Endometrial microvascular endothelial cells (primary cell): ENCODE results near the gene RNU2-63P. TPM values are rescaled to one million over a fixed set of nuclear protein-coding genes. Genes with fewer than 3 reads are reported as not detected.
"Not testable (repeated sequence)": the region's sequence is repeated elsewhere in the genome, so short reads cannot be mapped to it uniquely, and the experiment has no call there.

Source experiments
- in situ Hi-C: cut with HindIII; loops from 2 replicates; pipeline ENCODE4 v1.10.0; 2017; ENCODE audit warnings: low sequenced_read_pairs, low pct_unique_long_range_greater_than_20kb; ENCODE audit errors: inconsistent ontology term
- total RNA-seq: library from RNA; depleted of rRNA; stranded (reverse); fragments of >200 nt; gene quantifications from one replicate; pipeline ENCODE4 v1.2.3, GENCODE V29; 2015; ENCODE audit errors: inconsistent ontology term

Gene RNU2-63P
- not detected for total RNA-seq

DNA sequence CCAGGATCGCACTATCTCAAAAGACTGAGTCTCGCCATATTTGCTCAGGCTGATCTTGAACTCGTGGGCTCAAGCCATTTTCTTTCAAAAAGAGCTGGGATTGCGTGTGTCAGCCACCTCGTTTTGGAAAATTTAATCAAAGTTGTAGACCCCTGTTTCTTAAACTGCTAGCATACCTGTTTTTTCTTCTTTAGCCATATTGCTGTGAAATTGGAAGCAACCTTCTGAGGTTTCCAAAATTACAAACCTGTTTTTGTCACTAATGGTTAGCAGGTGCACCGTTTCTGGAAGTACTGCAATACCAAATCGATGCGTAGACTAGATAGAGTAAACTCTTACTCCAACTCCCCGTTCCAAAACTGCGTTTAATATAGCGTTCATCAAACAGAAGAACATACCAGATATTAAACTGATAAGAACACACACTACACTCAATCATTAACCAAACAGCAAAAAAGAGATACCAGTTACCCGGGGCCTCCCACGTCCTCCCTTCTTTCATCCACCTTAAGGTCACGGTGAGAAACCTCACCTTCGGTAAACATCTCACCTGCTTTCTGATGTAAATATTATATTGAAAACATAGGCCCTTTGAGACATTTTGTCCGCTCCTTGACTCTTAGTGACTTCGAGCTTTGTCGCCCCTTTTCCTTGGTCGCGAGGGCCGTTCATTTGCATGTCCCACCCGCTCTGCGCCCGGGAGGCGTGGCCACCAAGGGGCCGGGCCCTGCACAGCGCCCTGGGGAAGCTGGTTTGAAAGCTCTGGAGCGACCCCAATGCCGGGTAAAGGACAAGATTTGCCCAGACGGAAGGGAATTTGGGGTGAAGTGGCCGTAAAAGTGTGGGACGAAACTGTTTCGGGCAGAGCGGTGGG, at the start of gene RNU2-63P:
Gene RNU2-63P, minus strand, starts transcription at position 462 of the 874 bp plus-strand sequence.
- in situ Hi-C loops: no loop called here

DNA sequence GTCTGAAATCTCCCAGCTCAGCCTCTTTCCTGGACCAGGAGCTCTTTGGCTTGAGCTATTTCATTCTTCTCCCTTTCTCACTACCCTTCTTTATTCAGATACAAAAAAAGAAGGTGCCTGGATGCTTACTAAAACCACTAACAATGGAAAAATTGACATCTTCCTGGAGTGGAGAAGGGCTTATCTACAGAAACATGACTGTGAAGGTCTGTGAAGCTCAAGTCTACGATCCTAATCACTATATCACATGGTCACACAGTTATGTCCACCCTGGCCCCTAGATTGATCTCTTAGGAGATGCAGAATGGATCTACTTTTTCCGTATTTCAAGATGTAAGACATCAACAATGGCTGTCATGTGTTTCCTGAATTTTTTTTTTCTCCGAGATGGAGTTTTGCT, 44.9 kb upstream of the RNU2-63P start:
- in situ Hi-C loops: no loop called here

DNA sequence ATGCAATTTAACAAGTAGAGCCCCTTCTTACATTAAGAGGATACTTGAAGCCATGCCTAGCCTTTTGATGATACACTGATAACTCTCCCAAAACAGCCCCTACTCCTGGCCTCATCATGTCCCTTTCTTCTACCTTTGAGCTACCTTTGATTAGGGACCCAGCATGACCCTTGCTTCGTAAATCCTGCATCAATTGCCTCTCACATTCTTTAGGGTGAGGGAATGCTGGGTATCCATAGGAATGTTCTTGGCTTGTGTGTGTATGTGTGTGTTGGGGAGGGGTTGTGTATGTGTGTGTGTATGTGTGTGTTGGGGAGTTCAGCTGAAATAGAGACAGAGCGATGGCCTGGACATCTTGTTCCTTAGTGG, 44.5 kb upstream of the RNU2-63P start:
- in situ Hi-C loops: no loop called here

DNA sequence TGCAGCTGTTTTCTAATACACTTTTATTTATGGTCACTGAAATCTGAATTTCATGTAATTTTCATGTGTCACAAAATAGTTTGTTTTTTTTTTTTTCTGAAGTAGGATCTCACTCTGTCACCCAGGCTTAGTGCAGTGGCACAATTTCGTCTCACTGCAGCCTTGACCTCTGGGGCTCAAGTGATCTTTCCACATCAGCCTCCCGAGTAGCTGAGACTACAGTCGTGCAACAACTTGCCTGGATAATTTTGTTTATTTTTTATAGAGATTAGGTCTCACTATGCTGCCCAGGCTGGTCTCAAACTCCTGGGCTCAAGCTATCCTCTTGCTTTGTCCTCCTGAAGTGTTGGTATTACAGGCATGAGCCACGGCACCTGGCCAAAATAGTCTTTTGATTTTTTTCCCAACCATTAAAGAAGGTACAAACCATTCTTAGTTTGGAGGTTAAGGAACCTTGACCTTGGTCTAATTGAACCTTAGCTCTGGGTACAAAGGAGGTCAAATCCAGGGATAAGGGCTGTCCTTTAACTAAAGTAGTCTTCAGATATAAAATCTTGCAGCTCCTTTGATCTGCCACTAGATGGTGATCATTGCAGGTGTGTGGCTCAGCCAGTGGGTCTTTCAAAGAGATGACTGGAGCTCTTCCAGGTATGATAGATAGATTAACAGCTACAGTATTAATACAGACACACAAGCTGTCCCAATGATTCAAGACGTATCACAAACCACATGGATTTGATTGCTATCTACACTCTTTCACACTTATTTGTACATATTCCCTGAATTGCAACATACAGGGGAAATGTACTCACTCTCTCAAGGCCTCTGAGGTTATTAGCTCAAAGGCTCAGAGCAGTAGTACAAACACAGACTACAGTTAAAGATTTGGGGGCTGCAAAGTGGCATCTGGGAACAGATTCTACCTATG, 43.9 kb upstream of the RNU2-63P start:
- in situ Hi-C loops: no loop called here

DNA sequence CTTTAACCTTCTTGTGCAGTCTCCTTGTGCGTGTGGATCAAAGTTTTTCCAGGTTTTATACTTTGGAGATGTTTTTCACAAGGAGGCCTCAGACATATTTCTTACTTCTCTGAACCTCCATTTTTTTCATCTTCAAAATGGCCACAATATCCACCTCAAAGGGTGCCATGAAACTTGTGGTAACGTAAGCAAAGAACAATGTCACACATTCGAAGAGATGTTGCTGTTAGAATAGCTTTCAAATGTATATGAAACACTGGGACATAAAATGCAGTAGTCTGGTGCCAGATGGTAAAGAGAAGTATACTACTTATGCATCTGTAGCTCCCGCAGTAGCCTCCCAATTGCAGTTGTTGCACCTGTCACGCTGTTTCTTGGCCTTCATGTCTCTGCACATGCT, 41.8 kb upstream of the RNU2-63P start:
- in situ Hi-C loops: no loop called here

DNA sequence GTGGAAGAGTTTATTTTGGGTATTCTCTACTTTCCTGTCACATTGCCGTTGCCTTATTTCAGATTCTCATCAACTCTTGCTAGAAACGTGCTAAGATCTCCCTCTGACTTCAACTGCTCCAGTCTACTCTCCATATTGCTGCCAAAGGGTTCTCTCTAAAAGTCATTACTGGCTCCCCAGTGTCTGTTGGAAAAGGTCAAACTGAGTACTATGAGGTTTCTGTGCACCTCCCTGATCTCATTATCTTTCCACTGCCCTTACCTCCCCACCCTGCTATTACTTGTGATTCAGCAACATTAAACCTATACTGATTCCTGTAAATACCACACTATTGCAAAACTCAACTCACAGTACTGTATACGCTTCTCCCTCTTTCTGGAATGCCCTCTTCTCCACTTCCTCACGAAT, 41.1 kb upstream of the RNU2-63P start:
- in situ Hi-C loops: no loop called here

DNA sequence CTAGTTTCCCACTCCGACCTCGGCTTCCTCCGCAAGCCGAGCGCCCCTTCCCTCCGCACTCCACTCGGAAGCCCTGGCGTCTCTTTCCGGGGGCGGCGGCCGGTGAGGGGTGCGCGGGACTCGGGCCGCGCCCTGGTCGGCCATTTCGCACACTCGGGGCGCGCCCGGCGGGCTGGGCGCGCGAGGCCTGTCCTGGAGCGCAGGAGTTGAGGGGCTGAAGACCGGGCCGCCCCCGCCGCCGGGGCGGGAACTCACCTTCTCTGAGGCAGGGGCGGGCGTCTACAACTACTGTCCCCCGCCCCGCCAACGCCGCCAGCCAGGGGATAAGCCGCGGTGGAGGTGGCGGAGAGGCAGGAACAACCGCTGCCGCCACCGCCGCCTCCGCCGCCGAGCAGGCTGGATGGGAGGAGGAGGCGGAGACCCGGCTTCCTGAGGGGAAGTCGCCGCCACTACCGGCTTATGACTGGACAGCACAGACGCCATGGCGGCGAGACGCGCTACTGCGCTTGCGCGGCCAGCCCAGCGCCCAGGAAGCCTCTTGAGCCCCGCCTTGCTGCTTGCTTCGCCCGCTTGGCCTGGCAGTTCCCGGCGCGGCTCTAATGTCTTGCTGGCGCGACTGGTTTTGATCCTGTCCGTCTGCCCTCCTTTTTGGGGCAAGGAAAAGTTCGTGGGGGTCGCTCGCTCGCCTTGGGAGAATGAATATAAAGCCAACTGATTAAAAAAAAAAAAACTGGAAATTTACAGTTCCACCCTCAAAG, 39.2 kb upstream of the RNU2-63P start, which contains the start of gene KRCC1:
Gene KRCC1, minus strand, starts transcription at position 413 of the 758 bp plus-strand sequence. CDS start 27,220 bp downstream, outside the sequence.
- in situ Hi-C loops: no loop called here

DNA sequence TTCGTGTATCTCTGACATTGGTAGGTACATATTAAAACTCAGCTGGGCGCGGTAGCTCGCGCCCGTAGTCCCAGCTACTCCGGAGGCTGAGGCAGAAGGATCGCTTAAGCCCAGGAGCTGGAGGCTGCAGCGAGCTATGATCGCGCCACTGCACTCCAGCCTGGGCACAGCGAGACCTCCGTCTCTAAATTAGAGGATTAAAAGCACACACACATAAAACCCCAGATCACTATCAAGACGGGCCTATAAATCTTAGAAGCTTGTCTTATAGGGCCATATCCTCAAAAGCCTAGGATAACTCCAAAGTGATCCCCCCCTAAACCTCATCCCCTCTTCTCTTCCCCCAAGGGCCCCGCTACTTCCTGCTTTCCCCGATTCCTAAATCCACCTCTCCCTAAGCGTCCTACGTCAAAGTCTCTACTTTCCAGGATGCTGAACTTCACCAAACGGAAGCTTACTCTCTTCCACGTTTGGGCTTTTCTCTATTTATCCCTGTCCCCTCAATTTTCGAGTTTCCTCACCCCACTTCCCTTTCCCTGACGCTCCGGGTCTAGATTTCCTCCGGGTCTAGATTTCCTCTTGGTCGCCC, 38.5 kb upstream of the RNU2-63P start:
- in situ Hi-C loops: no loop called here

DNA sequence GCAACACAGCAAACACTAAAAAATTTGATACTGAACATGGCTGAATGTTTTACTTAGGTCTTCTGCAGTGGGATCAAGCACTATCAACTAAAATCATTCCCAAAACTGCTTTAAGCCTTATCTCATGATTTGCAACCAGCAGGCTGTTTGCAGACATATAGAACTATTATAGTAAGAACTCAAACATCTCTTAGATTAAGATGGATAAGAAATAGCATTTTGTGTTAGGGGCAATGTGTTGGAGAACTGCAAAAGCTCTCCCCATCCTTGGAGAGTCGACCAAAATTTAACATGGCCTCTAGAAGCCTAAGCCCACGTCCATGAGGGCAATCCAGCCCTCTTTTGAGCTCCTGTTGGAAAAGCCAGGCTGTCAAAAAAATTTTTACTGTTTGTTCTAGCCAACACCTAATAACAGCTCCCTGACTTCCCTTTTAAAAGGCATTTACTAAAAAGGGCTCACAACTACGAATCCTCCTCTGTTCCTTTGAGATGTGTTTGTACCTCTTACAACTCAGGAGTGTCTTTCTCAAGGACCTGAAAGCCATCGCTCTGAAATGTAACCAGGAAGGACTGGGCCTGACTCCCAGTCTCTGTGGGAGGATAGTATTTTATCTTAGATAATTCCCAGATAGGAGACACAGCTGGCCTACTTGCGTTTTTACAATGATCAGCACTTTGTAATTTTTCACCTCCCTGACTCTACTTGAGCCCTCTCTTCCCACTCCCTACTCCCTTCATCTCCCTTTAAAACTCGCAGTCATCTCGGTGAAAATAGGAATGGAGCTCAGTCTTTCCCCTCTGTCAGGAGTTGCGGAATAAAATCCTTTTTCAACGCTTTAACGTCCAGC, 37.8 kb upstream of the RNU2-63P start:
- in situ Hi-C loops: no loop called here

DNA sequence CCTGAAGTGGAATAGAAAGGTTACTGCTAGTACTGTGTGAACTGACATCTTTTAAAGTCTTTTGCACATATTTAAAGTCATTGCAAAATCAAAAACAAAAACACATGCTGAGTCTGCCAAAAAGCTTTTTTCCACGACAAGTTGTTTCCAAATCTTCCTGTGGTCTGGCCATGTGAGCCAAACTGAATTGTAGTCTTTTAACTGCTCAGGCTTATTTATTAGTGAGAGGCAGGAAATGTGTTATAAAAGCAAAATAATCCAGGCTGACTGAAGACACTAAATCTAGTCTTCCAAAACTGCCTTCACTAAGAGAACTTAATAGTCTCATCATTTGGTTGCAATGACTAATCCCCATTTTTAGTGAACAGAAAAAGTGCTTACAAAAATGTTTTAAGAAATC, 36.9 kb upstream of the RNU2-63P start:
- in situ Hi-C loops: no loop called here

DNA sequence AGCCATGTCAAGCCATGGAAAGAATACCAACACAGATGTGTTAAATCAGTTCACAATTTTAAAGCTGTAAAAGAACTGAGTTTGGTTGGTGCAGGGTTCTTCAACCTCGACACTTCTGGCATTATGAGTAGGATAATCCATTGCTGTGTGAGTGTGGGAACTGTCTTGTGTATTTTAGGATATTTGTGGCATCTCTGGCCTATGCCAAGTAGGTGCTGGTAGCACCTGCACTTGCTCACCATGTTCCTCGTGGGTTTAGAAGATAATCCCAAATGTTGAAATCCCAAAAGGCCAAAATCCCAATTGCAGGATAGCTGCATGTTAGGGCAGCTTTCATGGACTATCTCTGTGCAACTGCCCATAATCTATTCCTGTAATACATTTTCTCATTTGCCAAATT, 35.4 kb upstream of the RNU2-63P start:
- in situ Hi-C loops: no loop called here

DNA sequence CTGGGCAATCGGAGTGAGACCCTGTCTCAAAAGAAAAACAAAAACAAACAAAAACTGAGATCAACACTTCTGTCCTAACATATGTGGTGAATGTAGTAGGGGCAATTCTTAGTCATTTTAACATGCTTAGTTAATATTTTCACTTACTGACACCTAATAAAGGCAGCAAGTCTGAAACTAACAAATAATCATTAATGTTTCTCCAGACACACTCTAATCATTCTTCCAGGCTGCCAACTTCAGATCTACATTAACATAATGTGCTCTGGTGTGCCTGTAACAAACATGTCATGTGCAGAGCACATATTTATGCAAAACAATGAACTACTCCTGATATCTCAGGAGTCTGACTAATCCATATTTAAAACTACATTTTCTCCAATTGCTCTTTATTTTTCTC, 33.3 kb upstream of the RNU2-63P start:
- in situ Hi-C loops: no loop called here

DNA sequence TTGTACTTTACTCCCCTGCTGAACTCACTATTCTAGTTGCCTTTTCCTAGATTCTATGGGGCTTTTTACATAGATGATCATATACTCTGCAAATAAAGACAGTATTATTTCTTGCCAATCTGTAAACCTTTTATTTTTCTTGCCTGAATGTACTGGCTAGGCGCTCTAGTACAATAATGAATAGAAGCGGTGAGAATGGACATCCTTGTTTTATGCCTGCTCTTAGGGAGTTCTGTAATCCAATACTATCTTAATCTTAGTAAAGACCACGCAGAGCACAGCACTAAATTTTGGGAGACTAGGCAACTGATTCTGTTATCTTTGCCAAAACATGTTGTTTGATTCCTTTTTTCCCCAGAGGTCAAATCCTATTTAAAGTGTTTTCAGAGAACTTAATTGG, 32.2 kb upstream of the RNU2-63P start:
- in situ Hi-C loops: no loop called here

DNA sequence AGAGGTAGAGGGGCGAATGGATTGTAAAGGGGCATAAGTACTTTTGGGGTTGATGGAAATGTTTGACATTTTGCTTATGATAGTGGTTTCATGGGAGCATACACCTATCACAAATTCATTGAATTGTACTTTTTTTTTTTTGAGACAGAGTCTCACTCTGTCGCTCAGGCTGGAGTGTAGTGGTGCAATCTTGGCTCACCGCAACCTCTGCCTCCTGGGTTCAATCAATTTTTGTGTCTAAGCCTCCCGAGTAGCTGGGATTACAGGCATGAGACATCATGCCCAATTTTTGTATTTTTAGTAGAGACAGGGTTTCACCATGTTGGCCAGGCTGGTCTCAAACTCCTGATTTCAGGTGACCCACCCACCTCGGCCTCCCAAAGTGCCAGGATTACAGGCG, 29.2 kb upstream of the RNU2-63P start:
- in situ Hi-C loops: not testable (repeated sequence)

DNA sequence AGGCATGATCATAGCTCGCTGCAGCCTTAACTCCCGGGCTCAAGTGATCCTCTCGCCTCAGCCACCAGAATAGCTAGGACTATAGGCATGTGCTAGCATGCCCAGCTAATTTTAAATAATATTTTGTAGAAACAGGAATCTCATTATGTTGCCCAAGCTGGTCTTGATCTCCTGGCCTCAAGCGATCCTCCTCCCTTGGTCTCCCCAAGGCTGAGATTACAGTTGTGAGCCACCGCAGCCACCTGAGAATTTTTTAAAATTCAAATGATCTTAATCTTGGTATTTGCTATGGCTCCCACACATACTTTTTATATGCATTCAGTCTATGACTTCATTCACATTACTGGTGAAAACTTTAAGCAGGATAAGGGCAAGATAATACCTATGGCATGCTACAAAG, 26.1 kb upstream of the RNU2-63P start:
- in situ Hi-C loops: no loop called here

DNA sequence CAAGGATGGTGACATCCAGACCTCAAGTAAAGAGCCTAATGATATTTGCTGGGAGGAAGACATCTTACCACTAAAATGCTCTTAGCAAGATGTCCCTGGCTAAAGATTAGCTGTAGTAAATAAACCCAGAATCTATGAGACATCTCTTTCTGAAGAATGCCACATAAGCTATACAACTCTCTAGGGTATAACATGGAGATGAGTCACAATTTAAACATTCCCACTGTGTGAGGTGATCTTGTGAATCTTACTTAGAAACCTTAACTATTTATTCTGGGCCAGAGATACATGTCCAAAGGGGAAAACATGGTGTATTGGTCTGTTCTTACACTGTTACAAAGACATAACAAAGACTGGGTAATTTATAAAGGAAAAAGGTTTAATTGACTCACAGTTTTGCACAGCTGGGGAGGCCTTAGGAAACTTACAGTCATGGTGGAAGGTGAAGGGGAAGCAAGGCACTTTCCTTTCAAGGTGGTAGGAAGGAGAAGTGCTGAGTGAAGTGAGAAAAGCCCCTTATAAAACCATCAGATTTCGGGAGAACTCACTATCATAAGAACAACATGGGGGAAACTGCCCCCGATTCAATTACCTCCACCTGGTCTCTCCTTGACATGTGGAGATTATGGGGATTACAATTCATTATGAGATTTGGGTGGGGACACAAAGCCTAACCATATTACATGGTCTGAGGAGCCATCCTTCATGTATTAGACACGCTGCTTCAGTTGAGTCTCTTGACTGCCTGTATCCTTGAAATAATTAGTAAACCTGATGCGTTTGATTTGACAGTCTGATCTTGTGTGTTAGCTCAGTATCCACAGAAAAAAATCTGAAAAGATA, 22.1 kb upstream of the RNU2-63P start:
- in situ Hi-C loops: no loop called here

DNA sequence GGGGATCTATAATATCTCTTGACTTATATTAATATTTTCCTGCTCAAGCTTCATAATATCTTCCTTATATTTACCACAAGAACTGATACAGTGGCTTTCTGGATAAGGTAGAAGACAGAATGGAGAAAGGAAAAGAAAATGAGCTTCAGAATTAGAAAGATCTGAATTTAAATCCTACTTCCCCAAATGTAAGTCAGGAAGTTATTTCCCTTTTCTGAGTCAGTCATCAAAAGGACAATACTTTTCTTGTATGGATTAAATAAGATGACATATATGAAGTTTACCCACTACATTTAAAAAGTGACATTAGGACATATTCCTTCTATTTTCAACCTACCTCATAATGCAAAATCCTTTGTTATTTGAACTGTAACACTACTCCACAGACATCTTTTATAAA, 20.3 kb upstream of the RNU2-63P start:
- in situ Hi-C loops: no loop called here
